ENCODE results near the gene FGF10.

FGF10 gene

DNA sequence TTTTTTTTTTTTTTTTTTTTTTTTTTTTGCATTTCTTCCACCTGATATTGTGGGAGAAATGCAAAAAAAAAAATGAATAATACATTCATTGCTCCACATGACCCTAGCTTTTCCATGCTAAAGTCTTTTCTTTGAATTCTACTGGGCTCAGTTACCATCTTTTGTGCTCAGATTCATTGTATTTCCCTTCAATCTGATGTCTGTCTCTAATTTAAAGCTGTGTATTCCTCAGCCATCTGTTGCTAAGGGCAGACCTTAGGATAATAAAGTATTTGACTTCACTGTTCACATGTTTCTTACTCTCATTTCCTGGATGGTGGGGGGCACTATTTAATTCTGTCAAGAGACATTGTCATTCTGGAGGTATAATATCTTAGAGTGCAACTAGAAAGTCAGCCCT is 123.5 kb downstream of the FGF10 start:
- H3K27ac ChIP-seq = no peak overlapping the region
- TF ChIP-seq, protein P1, sequence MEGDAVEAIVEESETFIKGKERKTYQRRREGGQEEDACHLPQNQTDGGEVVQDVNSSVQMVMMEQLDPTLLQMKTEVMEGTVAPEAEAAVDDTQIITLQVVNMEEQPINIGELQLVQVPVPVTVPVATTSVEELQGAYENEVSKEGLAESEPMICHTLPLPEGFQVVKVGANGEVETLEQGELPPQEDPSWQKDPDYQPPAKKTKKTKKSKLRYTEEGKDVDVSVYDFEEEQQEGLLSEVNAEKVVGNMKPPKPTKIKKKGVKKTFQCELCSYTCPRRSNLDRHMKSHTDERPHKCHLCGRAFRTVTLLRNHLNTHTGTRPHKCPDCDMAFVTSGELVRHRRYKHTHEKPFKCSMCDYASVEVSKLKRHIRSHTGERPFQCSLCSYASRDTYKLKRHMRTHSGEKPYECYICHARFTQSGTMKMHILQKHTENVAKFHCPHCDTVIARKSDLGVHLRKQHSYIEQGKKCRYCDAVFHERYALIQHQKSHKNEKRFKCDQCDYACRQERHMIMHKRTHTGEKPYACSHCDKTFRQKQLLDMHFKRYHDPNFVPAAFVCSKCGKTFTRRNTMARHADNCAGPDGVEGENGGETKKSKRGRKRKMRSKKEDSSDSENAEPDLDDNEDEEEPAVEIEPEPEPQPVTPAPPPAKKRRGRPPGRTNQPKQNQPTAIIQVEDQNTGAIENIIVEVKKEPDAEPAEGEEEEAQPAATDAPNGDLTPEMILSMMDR (IDR thresholded peaks at IDR 0.05) = no peak
- no peak for TF ChIP-seq ZFX (IDR thresholded peaks at IDR 0.05; ENCODE audit: borderline replicate concordance)

DNA sequence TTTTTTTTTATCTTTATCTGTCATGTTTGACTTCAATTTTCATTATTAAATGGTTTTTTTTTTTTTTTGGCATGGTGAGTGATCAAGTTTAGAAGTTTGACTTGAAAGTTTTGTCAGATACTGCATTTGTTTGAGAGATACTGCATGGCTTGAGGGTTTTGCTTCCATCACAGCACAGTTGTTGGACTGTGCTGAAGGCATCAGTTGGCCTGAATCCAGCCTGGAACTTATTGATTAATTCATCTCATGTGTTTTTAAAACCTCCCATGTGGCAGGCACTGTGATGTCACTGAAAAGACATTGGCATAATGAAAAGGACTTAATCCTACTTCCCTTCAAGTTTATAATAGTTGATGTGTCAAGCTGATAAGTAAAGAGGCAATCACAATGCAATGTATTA is 128.4 kb downstream of the FGF10 start:
- H3K27ac ChIP-seq = no peak overlapping the region
- TF ChIP-seq, protein P1 (IDR thresholded peaks at IDR 0.05) = no peak
- TF ChIP-seq ZFX (IDR thresholded peaks at IDR 0.05; ENCODE audit: borderline replicate concordance) = no peak

DNA sequence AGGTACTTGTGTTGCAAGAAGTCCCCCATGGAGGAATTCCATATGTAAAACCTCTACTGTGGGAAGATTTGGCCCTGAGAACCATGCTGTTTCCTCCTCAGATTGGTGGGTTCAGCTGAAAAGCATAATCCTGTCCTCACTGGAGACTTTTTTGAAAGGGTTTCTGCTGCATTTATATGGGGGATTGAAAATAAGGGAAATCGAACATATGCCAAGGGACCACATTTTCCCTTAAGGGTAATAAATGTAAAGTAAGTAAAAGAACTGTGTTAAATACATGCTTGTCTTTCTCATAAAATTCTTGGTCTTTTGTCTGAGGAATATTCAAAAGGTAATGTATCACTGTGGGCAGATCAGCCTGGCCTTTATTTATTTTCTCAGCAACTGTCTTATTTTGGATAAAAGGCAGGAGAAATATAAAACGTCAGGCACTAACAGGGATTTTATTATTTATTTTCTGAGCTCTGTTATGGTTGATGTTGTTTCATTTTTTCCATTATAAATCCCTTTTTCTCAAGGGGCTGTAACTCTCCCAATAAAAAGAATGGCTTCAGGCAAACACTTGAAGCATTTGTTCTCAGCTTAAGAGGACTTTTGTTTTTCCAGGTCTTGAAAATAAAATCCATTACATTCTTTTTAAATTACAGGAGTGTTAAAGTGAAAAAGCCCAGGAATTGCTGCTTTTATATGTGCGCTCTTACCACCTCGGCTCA is 131.4 kb downstream of the FGF10 start:
- TF ChIP-seq, protein P1 (IDR thresholded peaks at IDR 0.05) = no peak
- TF ChIP-seq ZFX (IDR thresholded peaks at IDR 0.05; ENCODE audit: borderline replicate concordance) = no peak
- H3K27ac ChIP-seq = no peak overlapping the region

DNA sequence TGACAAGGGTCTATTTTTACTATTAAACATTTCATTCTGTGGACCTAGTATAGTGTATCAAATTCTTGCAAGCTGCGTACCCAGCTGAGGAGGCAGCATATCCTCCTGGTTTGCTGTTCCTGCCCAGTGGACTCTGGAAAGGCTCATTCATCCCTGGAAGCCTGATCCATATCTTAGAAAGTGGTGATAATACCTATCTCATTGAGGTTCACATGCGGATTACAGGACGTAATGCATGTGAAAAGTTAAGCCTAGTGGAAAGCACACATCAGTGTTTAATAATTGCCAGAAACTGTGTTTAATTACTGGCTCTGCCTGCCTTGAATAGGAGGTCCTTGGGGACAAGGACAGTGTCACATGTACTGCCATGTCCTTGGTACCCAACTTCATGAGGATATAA is 132.0 kb downstream of the FGF10 start:
- H3K27ac ChIP-seq = no peak overlapping the region
- no peak for TF ChIP-seq ZFX (IDR thresholded peaks at IDR 0.05; ENCODE audit: borderline replicate concordance)
- TF ChIP-seq, protein P1 (IDR thresholded peaks at IDR 0.05) = no peak
